ENCODE results near the gene ZNF423. TPM values are rescaled to one million over a fixed set of nuclear protein-coding genes. Genes with fewer than 3 reads are reported as not detected.

ZNF423 gene
- total RNA-seq, 6 experiments from 2014 or later = 0.43 to 1.2 (median 0.89) TPM

DNA sequence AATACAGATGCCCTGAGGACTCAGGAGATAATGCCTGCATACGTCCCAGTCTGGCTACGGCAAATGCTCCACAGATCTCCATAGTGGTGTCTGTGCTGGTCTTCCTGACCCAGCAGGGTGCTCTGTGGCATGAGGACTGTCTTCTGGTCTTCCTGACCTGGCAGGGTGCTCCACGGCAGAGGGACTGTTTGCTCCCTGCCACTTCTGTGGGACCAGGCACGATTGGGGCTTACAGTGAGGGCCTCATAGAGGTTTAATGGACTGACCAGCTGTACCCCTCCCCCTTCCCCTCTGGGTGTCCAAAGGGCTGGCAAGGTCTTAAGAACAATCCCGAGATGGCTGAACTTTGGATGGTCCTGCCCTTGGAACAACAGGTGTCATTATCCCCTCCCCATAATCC is 359.3 kb downstream of the ZNF423 start:
- no peak for TF ChIP-seq POLR2A (IDR thresholded peaks at IDR 0.05)
- TF ChIP-seq, protein P1, sequence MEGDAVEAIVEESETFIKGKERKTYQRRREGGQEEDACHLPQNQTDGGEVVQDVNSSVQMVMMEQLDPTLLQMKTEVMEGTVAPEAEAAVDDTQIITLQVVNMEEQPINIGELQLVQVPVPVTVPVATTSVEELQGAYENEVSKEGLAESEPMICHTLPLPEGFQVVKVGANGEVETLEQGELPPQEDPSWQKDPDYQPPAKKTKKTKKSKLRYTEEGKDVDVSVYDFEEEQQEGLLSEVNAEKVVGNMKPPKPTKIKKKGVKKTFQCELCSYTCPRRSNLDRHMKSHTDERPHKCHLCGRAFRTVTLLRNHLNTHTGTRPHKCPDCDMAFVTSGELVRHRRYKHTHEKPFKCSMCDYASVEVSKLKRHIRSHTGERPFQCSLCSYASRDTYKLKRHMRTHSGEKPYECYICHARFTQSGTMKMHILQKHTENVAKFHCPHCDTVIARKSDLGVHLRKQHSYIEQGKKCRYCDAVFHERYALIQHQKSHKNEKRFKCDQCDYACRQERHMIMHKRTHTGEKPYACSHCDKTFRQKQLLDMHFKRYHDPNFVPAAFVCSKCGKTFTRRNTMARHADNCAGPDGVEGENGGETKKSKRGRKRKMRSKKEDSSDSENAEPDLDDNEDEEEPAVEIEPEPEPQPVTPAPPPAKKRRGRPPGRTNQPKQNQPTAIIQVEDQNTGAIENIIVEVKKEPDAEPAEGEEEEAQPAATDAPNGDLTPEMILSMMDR (IDR thresholded peaks at IDR 0.05) = no peak
- H3K4me1 ChIP-seq = no peaks in the 10 kb centered on the region
- no peaks in the 10 kb centered on the region for H3K27me3 ChIP-seq
- no peak for ATAC-seq
- H3K4me3 ChIP-seq = no peak overlapping the region
- H3K9me3 ChIP-seq = no peaks in the 10 kb centered on the region
- no peaks in the 10 kb centered on the region for H3K36me3 ChIP-seq
- intact Hi-C loops (cut with DNase I) = no loop called here
- WGBS (ENCODE audit: insufficient coverage, low coverage, low lambda C conversion rate, missing lambda C conversion rate) = 87% methylated on average over 3 of the region's 5 CpGs
- no peak for DNase-seq
- no peak overlapping the region for H3K27ac ChIP-seq

DNA sequence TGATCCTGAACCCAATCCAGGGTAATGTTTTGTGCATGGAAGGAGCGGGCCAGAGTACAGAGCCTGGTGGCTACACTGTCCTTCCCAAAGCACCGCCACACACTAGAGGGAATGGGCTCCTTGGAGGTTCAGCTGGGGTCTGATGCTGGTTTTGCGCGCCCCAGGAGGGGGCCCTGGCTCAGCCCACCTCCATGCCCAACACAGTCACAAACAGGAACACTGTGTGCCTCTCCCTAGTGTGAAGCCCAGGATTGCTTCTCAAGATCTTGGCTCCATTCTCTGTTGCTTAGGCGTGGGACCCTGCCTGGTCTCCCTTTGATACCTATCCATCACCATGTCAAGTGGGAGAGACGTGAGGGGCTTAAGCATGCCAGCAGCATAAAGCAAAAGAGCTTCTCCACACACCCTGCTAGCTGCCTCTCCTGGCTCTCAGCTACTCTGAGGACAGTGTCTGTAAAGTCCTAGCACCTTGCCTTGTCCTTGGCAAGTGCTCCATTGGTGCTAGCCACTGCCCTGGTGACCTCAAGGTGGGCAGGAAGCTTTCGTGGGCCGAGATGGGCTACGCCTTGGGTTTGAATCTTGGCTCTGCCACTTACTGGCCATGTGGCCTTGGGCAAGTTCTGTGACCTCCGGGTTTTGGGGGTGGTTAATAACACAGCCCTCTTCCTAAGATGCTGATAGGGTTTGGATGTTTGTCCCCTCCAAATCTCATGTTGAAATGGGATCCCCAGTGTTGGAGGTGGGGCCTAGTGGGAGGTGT is 360.1 kb downstream of the ZNF423 start:
- intact Hi-C loops (cut with DNase I) = no loop called here
- no peak overlapping the region for H3K4me3 ChIP-seq
- H3K4me1 ChIP-seq = no peaks in the 10 kb centered on the region
- no peaks in the 10 kb centered on the region for H3K27me3 ChIP-seq
- ATAC-seq = no peak
- no peak for DNase-seq
- TF ChIP-seq, protein P1 (IDR thresholded peaks at IDR 0.05) = no peak
- no peak for TF ChIP-seq POLR2A (IDR thresholded peaks at IDR 0.05)
- H3K9me3 ChIP-seq = no peaks in the 10 kb centered on the region
- WGBS (ENCODE audit: insufficient coverage, low coverage, low lambda C conversion rate, missing lambda C conversion rate) = 95% methylated on average over 4 of the region's 10 CpGs
- H3K36me3 ChIP-seq = no peaks in the 10 kb centered on the region
- H3K27ac ChIP-seq = no peak overlapping the region

DNA sequence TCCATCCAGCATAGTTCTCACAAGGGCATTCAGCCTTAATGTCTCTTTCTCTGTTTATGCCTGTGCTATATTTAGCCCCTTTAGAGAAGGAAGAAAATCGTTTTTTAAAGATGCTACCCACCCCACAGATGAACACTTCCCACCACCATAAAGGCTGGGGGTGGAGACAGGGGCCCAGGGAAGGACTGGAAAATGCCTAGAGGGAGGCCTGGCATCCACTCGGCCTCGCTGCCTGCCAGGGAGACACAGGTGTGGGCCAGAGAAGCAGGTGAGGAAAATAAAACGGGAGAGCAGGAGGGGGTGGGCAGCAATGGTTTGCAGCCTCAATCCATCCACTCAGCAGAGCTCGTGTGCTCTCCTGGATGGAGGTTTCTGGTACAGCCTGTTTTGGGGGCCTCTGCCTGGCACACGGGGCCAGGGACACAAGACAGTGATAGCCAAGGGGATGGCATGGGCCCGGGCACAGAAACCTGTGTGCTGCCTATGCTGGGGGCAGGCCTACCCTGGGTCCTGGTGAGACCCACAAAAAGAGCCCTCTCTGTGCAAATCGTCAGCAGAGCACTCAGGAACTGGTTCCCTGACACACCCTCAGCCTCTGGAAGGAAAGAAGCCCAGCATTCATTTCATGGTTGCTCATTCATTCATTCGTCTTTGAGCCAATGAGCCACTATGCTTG is 360.9 kb downstream of the ZNF423 start:
- Histone ChIP-seq H3K4me1 (no peaks in the 10 kb centered on the region), H3K27ac (no peak overlapping the region), H3K36me3 (no peaks in the 10 kb centered on the region), H3K9me3 (no peaks in the 10 kb centered on the region), H3K27me3 (no peaks in the 10 kb centered on the region), H3K4me3 (no peak overlapping the region)
- WGBS (ENCODE audit: insufficient coverage, low coverage, low lambda C conversion rate, missing lambda C conversion rate) = 63% methylated on average over 4 of the region's 9 CpGs
- DNase-seq (no peak), ATAC-seq (no peak)
- intact Hi-C loops (cut with DNase I) = loop anchor here in 1 of 2 donors (5.0 kb wide), 1 partner anchor 102 kb away; no protein-coding TSS in a partner anchor
- TF ChIP-seq, protein P1 (IDR thresholded peaks at IDR 0.05) = no peak
- no peak for TF ChIP-seq POLR2A (IDR thresholded peaks at IDR 0.05)

- Histone ChIP-seq H3K9me3 (no peaks in the 10 kb centered on the region), H3K4me3 (no peak overlapping the region), H3K27ac (no peak overlapping the region), H3K4me1 (no peaks in the 10 kb centered on the region), H3K27me3 (no peaks in the 10 kb centered on the region), H3K36me3 (no peaks in the 10 kb centered on the region)
- WGBS (ENCODE audit: insufficient coverage, low coverage, low lambda C conversion rate, missing lambda C conversion rate) = 32% methylated on average over 3 of the region's 7 CpGs
- DNase-seq (no peak), ATAC-seq (no peak)
- no peak for TF ChIP-seq POLR2A (IDR thresholded peaks at IDR 0.05)
- TF ChIP-seq, protein P1 (IDR thresholded peaks at IDR 0.05) = no peak
- intact Hi-C loops (cut with DNase I) = loop anchor here in 1 of 2 donors (5.0 kb wide), 1 partner anchor 103 kb away; no protein-coding TSS in a partner anchor
Measured at GRCh38 chr16:49494474-49494873, 361.4 kb downstream of the ZNF423 start.

Data from right lobe of liver (tissue), 6 donors.